Activated T-helper 1 cell treated with Interleukin-2 at 50 U/mL for 16 hours (primary cell): ENCODE results near the gene ZNF516.

Experiments used
- DNase-seq: peaks from one replicate; pipeline ENCODE4 v3.0.0-alpha.2; 2020; ENCODE audit warnings: low read depth

ZNF516 gene

GRCh38 chr18:76441668-76442412 is 53.2 kb downstream of the ZNF516 start:
- DNase-seq = no peak

DNA sequence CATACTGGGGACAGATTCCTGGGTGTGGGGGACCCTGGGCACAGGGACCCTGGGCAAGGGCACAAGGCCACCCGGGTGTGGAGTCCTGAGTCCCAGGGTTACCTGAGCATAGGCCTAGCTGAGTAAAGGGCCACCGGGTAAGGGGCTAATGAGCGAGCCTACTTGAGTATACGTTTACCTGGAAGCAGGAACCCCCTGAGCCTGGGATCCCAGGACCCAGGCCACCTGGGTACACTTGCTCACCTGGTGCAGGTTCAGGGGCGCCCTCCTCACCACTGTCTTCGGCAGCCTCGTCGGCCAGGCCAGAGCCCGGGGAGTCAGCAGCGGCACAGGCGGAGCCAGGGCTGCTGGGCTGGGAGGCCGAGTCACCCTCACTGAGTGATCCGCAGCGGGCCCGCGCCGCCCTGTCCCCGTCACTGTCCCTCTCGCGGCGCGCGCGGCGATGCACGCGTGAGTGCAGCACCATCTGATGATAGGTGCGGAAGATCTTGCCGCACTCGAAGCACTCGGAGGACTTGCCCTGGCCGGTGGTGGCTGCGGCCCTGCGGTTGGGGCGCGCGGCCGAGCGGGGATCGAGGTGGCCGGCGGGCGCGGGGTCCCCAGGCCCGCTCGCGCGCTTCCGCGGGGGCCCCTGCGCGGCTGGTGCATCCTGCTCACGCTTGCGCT is 53.9 kb downstream of the ZNF516 start:
- DNase-seq = no peak

DNA sequence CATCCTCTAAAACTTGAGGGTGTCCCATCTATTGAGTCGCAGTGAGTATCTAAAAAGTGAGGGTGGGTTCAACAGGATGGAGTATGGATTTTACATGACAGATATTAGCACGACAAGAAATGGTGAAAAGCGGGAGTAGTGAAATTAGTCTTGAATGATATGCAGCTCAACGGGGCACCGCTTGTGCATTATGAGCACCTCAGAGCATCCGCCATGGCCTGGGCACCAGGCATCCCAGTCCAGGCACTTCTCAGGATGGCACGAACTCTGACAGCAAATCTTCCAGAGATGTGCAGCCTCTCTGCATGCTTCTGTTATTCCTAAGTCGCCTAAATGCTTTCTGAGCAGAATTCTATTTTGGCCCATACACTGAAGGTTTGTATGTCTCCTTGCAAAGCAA is 57.1 kb downstream of the ZNF516 start:
- DNase-seq = no peak

DNA sequence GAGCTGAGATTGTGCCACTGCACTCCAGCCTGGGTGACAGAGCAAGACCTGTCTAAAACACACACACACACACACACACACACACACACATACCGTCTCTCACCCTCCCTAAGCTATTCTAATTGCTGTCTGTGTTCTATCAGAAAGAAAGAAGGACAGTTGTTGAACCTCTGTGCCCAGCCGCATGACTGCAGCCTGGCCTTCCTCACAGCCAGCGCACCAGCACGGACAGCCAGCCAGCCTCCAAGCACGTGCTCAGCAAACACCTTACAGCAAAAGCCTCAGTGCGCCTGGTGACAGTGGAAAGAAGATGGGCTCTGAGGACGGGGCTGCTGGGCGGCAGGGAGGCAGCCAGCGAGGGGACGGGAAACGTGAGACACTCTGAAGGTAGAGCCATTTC is 58.0 kb downstream of the ZNF516 start:
- DNase-seq = no peak

DNA sequence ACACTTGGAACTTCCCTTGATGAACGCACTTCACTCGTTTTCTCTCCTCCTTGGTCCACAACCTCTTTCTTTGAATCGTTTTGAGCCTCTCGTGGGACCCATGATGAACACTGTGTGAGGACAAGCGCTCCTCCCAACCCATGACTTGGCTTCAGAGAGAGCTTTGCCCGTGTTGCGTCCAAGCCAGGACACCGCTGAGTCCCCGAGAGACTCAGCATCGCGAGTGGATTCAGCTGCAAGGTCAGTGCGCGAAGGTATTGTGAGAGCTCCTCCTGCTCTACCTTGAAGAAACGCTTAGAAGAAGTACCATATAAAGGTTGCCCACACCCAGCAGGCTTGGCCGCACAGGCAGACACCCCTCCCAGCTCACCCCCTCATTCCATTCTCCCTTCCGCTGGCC is 58.7 kb downstream of the ZNF516 start:
- no peak for DNase-seq

DNA sequence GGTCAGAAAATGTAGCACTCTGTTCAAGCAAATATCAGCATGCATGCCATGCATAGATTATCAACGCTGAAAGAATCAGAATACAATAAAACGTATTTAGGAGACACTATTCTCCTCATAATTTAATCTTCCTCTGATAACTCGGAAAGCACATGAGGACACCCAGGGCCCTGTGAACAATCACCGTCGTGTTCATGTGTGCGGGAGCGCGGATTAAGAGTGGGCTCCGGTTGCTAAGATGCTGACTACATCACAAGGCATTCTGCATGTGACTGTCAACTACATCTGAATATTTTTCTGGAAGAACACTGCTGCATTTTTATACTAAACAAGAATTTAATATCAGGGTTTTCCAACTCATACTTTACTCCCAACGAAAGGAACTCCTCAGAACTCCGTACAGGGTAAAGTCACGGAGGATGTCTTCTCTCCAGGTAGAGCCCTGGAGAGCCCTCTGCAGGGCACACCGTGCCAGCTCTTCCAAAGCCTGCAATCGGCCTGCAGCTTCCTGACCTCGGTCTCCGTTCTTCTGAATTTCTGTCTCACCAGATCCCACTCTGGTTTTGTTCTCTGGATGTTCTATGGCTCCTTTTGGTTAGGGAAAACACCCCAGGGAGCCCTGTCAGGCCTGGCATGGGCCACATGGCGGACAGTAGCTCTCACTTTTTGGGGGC is 59.6 kb downstream of the ZNF516 start:
- DNase-seq = no peak

DNA sequence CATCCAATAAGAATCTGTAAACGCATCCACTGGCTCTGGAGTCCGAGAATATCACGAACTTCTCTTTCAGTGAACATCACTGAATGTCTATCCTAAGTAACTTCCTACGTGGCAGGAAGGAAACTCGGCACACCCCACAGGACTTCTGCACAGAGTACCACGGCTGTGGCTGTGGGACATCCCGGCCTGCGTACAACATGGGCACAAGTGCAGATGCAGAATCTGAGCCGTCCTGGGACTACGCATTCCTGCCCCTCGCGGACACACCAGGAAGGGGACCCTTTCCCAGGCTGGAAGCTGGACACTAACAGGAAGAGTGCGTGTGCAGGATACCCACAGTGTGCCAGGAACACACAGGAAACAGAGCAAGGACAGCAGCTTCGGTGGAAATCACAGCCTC is 60.6 kb downstream of the ZNF516 start:
- no peak for DNase-seq

- DNase-seq = no peak
Observed at GRCh38 chr18:76433788-76434187, 61.3 kb downstream of the ZNF516 start.

DNA sequence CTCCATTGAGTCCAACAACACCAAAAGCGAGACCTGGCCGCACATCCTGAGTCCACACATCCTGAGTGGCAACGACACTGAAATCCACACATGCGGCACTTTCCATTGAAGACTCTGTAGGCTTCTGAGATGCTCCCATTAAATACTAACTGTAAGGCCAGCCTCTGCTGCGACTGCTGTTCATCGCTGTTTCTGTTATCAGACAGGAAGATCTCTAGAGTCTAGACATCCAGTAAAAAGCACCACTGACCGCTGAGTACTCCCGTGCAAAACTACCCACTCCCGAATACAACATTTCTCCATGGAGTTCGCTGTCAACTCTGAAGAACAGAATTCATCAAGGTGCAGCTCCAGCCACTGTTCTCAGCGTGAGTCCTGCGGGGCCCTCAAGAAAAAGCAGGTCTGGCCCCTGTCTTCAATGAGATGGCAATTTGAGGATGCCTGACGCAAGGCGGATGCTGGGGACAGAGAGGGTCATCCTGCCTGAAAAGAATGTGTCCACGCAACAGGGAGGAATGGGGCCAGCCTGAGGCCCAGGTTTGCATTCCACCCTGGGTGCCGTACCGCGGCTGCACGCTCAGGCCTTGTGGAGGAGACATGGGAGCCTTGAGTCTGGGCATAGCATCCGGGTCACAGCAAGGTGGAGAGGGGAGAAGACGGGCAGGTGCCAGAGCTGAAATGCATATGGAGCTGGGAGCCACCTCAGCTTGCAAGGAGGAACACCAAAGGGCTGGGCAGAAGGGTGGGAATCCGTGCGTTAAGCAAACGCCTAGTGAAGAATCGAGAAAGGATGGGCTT is 61.9 kb downstream of the ZNF516 start:
- no peak for DNase-seq

GRCh38 chr18:76432274-76432755 is 62.7 kb downstream of the ZNF516 start:
- no peak for DNase-seq

- DNase-seq = no peak
Observed at GRCh38 chr18:76431437-76432273, 63.4 kb downstream of the ZNF516 start.

DNA sequence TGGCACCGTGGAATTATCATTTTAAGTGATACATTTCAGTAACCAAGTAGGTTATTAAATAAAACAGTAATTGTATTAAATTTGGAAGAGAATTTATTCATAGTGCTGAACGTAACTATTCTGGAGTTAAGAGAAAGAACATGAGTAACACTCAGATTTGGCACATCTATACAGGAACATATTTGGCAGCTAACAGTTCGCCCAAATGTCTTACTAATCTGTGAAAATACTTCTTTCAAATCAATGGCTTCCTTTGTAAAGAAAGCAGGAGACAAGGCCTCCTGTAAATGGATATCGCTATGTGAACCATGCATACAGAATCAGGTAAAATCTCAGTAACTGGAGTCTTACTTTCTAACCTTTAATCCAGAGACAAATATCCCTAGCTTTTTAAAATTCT is 64.4 kb downstream of the ZNF516 start:
- no peak for DNase-seq

DNA sequence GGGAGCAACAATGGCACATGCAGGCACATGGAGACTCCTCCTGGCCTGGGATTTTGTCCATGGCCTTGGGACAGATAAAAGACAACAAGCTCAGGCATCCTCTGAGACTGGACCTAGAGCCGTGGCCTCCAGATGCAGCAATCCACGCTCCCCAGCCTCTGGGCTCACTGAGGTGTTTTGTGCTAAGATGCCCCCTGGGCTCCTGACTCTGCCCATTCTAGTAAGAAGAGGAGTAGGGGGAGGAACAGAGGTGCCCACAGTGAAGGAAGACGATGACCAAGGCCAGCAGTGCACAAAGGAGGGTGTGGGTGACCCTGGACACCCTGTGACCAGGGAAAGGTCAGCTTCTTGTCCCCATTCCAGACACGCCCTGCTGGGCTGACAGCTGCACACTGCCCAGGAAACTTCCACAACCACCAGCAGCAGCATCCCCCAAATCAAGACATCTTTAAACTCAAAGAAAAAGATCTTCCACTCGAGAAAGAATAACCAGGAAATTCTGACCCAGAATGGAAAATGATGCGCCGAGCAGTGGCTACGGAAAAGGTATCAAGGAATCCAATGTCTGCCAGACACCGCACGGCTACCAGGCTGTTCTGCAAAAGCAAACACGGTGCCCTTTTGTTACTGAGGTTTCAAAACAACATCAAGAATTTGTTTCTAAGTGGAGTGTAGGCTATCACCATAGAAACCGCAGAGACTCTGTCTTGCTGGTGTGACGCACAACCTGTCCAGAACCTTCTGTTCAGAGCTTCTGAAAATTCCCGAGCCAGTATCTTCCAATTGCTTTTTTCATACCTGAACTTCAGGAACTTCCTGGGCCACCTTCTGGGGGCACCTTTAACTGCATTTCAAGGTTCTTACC is 65.5 kb downstream of the ZNF516 start:
- no peak for DNase-seq

DNA sequence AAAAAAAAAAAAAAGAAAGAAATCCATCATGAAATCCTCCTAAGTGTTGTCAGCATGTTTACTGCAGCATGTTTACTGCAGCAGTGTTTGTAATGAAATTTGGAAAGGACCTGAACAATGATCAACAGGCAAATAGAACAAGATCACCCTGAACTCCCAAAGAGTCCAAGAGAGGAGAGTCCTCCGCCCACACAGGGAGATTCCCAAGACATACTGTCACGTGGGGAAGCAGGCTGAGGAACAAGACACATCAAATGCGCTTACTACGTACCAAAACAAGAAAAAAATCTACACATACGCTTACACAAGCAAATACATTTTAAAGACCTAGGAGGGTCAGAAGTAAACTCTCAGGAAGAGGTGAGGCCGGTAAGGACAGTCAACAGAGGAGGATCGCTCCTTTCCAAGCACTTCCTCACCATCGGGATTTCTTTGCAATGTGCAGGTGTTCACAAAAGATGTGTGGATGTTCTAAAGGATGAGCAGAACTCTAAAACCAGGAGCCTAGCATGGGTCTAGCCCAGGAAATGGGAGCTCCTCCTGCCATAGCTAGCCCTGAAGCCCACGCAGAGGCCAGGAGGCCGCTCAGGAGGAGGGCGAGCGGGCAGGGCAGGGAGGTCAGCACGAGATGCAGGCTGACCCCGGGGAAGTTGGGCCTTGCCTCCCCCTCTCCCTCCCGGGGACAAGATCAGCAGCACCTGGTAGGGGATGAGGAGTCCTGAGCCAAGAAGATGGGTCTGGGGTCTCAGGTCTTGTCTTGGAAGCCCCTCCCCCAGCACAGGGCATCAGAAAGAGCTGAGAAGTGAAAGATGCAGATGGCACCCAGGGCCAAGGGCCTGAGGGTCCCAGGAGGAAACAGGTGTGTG is 66.4 kb downstream of the ZNF516 start:
- DNase-seq = no peak

DNA sequence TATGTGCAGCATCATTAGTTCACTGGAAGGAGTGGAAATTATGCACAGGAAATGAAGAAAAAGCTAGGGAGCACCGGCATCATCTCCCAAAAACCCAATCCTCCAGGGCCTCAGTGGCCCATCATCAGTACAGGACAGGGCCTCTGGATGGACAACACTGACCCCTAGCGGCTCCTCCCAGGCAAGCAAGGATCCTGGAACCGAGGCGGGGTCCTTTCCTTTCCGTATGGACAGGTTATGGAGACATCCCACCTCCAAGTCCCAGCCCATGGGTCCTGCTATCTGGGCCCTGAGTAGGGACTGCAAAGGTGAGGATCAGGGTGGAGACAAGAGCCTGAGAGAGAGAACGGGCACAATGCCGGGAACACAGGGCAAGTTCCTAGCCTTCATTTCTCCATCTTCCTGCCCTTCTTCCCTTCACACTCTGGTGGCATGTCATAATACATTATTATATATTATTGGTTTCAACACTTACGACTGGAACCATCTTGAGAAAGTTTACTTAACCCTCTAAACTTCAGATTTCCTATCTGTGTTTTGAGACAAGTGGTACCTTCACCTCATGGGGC is 68.2 kb downstream of the ZNF516 start:
- no peak for DNase-seq

DNA sequence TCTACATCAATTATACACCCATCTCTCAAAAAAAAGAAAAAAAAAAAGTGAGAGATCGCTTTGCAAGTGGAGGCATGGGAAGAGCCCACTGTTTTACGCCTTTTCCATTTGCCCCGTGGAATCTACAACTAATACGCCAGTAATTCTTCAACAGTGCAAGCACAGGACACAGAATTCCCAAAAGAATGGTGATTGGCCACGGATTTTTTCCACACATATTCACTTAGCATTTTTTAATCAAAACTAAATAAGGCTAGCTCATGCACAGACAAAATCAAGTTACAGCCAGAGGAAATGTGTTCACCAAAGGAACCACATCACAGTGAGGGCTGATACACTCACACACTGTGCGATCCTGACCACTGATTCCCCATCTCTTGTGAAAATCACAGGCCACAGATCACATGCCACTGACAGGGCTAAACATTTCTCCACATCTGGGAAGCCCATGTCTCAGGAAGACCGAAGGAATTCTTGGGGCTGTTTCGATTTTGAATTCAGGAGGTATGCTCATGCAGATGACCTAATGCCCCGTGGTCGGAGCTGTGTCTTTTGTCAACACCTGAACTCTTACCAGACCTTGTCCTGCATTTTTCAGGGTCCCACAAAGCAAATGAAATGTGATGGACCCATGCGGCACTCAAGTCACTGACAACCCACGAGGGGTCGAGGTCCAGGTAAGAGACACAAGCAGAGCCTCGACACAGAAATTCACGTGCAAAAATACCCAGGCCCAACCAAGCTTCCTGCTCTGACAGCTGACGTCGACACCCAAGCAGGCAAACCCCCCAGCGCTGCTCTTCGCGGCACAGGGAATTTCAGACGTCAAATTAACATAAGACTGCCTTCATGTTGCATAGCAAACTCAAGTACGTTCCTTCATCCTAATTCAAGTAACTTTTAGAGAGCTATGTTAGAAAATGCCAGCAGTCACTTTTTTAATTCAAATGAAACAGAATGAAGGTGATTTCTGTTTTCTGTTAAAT is 69.6 kb downstream of the ZNF516 start:
- no peak for DNase-seq

DNA sequence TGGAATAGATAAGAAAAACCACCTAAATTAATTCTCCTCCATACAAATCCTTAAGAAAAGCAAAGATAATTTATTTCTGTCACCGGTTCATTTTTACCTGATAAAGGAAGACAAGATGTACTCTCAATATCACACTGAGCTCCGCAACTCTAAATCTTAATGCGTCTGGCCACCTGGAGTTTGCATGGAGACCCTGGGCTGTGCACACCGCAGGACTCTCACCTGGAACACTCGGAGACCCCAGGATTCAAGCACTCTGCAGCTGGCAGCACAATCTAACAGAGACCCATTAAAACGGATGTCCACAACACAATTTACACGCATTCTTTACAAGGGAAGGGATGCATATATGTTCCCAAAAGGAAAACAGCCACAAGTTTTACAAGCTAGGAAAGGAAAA is 72.2 kb downstream of the ZNF516 start:
- no peak for DNase-seq

DNA sequence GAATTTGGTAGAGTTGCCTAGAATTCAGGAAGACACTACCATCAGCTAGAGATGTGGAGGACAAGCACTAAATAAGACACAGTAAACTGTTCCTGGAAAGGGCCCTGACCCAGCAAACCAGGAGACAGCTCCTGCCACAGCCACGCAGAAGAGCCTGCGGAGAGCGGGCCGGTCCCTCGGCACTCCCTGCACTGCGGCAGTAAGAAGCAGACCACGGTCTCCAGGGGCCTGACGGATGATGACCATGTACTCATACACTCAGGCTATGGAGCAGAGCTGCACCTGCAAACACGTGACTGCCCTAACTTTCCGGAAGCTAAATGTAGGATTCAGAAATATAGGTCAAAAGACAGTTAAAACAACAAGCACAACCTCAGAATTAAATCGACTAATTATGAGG is 72.9 kb downstream of the ZNF516 start:
- no peak for DNase-seq
